ENCODE results near the gene C2orf49. TPM values are rescaled to one million over a fixed set of nuclear protein-coding genes. Genes with fewer than 3 reads are reported as not detected.

The C2orf49 gene
- total and polyA plus RNA-seq, 2 of the 8 experiments (the other 6 are each of a cell fraction or from before 2014, with no cell fraction given): 5.6 to 19.9 TPM

DNA sequence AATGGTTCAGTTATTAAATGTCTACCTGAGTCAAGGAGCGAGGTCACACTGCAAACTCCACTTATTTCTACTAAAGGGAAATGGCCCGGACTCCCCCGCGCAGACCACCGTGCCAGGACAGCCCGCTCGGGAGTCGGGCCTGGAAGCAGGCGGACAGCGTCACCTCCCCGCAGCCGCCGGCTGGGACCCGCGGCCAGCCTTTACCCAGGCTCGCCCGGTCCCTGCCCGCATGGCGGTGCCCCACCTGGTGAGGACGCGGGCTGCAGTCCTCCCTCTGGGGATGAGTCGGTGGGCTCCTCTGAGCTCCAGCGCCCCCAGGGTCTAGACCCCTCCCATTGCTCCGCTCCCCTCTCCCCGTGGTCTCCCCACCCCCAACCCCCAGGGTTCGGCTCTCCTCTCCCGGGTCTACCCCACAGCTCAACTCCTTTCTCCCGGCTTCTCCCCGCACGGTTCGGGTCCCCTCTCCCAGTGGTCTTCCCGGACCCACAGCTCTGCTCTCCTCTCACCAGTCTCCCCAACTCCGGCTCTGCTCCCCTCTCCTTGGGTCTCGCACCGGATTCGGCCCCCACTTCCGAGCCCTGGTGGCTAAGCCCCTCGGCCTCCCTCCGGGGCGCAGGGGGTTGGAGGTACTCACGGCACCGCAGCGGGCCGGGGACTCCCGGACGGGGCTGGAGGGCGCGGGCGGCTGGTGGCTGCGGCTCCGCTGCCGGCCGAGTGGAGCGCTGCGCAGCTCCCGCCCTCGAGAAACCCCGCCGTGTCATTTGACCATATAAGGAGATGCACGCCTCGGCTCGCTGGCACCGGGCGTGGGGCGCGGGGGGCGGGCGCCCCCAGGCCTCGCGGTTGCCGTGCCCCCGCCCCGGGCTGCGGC is 61.2 kb downstream of the C2orf49 start, which contains the start of gene FHL2 (continued):
- no peak for TF ChIP-seq JUN (IDR thresholded peaks at IDR 0.05; ENCODE audit: low read depth, low read length)
- TF ChIP-seq HDAC6 (IDR thresholded peaks at IDR 0.05; ENCODE audit: low read depth, low read length): no peak
- no peak for TF ChIP-seq SP2 (IDR thresholded peaks at IDR 0.05; ENCODE audit: low read length)
- no peak for TF ChIP-seq CBX5 (IDR thresholded peaks at IDR 0.05; ENCODE audit: low read depth, low read length)
- TF ChIP-seq POLR2A (IDR thresholded peaks at IDR 0.05; ENCODE audit: control extremely low read depth in 1 of 2, low read depth in 2 of 2, low read length in 2 of 2): peak; percentile 64 to 93
- TF ChIP-seq ASH2L (IDR thresholded peaks at IDR 0.05; ENCODE audit: low read length): peak; percentile 75
- peak in 1 of 2 experiments; percentile 76; a peak in 1 of 3 replicates for TF ChIP-seq EP300 (IDR thresholded peaks at IDR 0.05; ENCODE audit: borderline replicate concordance in 1 of 2, low read depth in 2 of 2, low read length in 2 of 2)
- no peak for TF ChIP-seq TEAD4 (IDR thresholded peaks at IDR 0.05; ENCODE audit: low read depth, low read length)
- TF ChIP-seq KDM5A (IDR thresholded peaks at IDR 0.05; ENCODE audit: low read length): no peak
- TF ChIP-seq ZNF274 (IDR thresholded peaks at IDR 0.05; ENCODE audit: borderline replicate concordance, extremely low read depth, low read length): no peak
- TF ChIP-seq CHD1 (IDR thresholded peaks at IDR 0.05; ENCODE audit: low read depth, low read length): no peak; the same call in 1 of the 2 replicates
- TF ChIP-seq CHD2 (IDR thresholded peaks at IDR 0.05; ENCODE audit: low read length): 0 out of 2 replicates have a peak, but pooled peaks have one; percentile 7
- peak; percentile 78 for TF ChIP-seq CTBP2 (IDR thresholded peaks at IDR 0.05; ENCODE audit: borderline replicate concordance, insufficient read depth, insufficient read length, low read length)
- TF ChIP-seq RBBP5 (IDR thresholded peaks at IDR 0.05; ENCODE audit: borderline replicate concordance, low read depth, low read length): 0 out of 2 replicates have a peak, but pooled peaks have one; percentile 71
- TF ChIP-seq POLR2AphosphoS5 (IDR thresholded peaks at IDR 0.05; ENCODE audit: low read depth, low read length): peak; percentile 79
- TF ChIP-seq SRF (IDR thresholded peaks at IDR 0.05; ENCODE audit: low read depth, low read length): peak; percentile 99
- TF ChIP-seq RFX5 (IDR thresholded peaks at IDR 0.05; ENCODE audit: borderline replicate concordance, low read depth, low read length): no peak
- no peak for TF ChIP-seq SP1 (IDR thresholded peaks at IDR 0.05; ENCODE audit: low read depth, low read length)
- TF ChIP-seq RAD21 (IDR thresholded peaks at IDR 0.05 in 1 of 2, conservative IDR thresholded peaks at IDR 0.05 in 1 of 2; ENCODE audit: low read depth in 2 of 2, low read length in 2 of 2): peak in 1 of 2 experiments; percentile 9; a peak in 1 of 4 replicates
- TF ChIP-seq SIN3A (conservative IDR thresholded peaks at IDR 0.05 in 1 of 2, IDR thresholded peaks at IDR 0.05 in 1 of 2; ENCODE audit: low read depth in 1 of 2, low read length in 2 of 2): no peak; a peak in 1 of 4 replicates
- no peak for TF ChIP-seq FOSL1 (IDR thresholded peaks at IDR 0.05; ENCODE audit: insufficient read depth, low read depth, low read length)
- peak; percentile 91 for TF ChIP-seq TAF7 (optimal IDR thresholded peaks at IDR 0.05; ENCODE audit: borderline replicate concordance, low read depth, low read length)
- TF ChIP-seq, protein P1, sequence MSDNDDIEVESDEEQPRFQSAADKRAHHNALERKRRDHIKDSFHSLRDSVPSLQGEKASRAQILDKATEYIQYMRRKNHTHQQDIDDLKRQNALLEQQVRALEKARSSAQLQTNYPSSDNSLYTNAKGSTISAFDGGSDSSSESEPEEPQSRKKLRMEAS (IDR thresholded peaks at IDR 0.05): peak; percentile 55

Measured in H1 (cell line).